ENCODE measurements around the gene GPC3.

Gene GPC3

DNA sequence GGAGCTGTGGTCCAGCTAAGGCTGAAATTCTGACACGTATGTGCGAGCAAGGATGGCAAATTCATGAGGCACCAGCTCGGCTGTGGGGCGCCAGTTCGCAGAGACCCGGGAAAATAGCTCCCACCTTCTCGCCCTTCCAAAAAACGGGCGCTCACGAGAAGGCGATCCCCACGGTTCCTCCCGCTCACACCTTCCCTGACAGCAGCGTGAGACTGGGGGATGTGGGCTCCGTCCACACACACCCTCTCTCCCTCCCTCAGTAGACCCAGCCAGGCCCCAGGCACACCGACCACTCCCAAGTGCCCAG, 584 bp downstream of the GPC3 start:
- H3K36me3 ChIP-seq, result no peaks in the 10 kb centered on the region
- H3K4me2 ChIP-seq, result no peak overlapping the region
- no peak for TF ChIP-seq Cebpa-rat (IDR thresholded peaks at IDR 0.05)
- peaks cover 74% of the 10 kb centered on the region for H3K27me3 ChIP-seq
- no peak overlapping the region for H3K27ac ChIP-seq
- peaks cover 28% of the 10 kb centered on the region for H3K9me3 ChIP-seq
- H4K20me1 ChIP-seq, result peaks cover 11% of the 10 kb centered on the region; the same call in 1 of the 2 replicates
- H3K4me3 ChIP-seq, result no peak overlapping the region
- no peaks in the 10 kb centered on the region for H3K4me1 ChIP-seq
- H3K9ac ChIP-seq, result no peak overlapping the region

DNA sequence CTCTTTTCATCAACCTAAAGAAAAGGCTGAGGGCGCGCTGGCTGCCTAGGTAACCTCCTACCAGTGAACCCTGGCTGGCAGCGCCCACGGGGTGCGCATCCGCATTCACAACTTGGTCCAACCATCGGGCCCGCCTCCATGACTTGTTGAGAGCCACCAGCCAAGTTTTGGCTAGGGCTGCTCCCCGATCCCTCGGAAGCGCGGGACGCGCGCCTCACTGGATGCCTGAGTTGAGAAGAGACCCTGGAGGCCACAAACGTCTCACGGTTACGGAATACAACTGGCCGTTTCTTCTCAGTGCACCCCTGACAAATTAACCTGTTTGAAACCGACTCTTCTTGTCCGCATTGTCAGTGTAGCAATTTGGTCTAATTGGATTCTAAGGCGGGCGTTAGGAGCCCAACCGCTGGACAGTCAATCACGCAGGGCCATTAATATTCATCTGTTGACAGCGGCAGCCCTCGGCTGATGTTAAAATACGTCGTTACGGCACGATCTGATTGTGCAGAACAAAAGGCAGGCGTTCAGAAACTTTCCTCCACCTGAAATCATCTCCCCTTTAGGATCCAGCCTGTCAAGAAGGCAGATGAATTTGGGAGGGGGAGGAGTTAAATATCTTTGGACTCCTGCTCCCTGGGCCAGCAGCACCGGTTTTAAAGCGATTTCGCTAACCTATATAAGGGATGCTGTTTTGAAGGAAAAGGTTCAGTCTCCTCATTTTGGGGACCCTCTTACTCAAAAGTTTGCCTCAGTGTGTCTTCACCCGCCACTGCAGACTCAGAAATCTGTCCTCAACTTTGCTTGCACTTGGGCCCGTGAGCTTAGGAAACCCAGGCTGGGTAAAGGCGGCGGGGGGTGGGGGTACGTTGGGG, 1.2 kb downstream of the GPC3 start:
- H3K9ac ChIP-seq, result no peak overlapping the region
- H4K20me1 ChIP-seq, result peaks cover 5% of the 10 kb centered on the region; the same call in 1 of the 2 replicates
- no peak overlapping the region for H3K27ac ChIP-seq
- H3K27me3 ChIP-seq, result peaks cover 74% of the 10 kb centered on the region
- no peak overlapping the region for H3K4me2 ChIP-seq
- H3K4me3 ChIP-seq, result no peak overlapping the region
- no peak for TF ChIP-seq Cebpa-rat (IDR thresholded peaks at IDR 0.05)
- peaks cover 28% of the 10 kb centered on the region for H3K9me3 ChIP-seq
- H3K36me3 ChIP-seq, result no peaks in the 10 kb centered on the region
- no peaks in the 10 kb centered on the region for H3K4me1 ChIP-seq

DNA sequence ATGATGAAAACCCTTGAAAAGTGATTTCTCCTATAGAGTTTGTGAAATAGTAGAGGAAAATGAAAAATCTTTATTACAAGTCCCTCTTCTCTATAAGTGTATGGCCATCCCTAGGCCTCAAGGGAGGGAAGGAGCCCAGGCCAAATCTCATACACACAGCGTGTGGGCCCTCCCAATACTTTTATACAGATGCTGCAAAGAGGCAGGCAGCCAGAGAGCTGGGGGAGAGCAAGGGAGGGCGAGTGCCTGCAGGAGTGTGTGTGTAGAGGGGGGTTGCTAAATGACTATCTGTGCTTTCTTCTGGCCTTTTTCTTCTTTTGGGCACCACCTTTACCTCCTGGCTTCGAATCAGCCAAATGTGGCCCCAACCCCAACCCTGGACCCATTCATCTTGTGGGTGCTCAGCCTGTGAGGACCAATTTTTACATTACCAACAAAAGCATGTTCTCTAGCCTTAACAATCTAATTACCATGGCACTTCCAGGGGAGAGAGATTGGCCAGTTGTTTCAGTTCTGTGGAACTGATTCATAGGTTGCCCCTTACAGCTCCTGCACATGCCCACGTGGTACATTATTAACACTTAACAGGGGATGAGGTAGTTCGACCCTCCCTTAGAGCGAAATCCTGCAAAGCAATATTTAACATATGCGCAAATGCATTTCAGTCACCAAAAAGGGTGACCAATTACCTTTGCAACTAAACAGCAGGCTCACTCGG, 2.0 kb downstream of the GPC3 start:
- peaks cover 74% of the 10 kb centered on the region for H3K27me3 ChIP-seq
- no peaks in the 10 kb centered on the region for H4K20me1 ChIP-seq
- no peak overlapping the region for H3K4me2 ChIP-seq
- peaks cover 28% of the 10 kb centered on the region for H3K9me3 ChIP-seq
- no peak for TF ChIP-seq Cebpa-rat (IDR thresholded peaks at IDR 0.05)
- no peak overlapping the region for H3K4me3 ChIP-seq
- H3K27ac ChIP-seq, result no peak overlapping the region
- H3K36me3 ChIP-seq, result no peaks in the 10 kb centered on the region
- H3K9ac ChIP-seq, result no peak overlapping the region
- H3K4me1 ChIP-seq, result no peaks in the 10 kb centered on the region

DNA sequence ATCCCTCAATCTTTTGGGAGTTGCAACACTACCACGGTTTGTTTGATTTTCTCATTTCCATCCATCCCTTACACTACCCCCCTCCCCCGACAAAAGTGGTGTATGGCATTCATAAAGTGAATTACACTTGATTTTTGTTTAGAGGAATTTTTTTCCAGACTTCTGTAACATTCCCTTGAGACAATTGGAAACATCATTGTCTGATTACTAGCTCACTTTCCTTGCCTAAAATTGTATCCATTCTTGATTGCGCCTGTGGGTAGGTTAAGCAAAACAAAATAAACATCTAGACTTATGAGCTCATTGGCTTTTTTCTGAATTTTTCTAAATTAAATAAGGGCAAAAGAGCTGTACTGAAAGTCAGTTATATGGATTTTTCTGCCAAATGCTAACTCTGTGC, 3.5 kb downstream of the GPC3 start:
- Histone ChIP-seq H3K4me1 (no peaks in the 10 kb centered on the region), H4K20me1 (no peaks in the 10 kb centered on the region; the same call in 1 of the 2 replicates), H3K27ac (no peak overlapping the region), H3K4me2 (no peak overlapping the region), H3K9ac (no peak overlapping the region), H3K27me3 (peaks cover 73% of the 10 kb centered on the region), H3K36me3 (no peaks in the 10 kb centered on the region), H3K4me3 (no peak overlapping the region), H3K9me3 (peaks cover 28% of the 10 kb centered on the region)
- TF ChIP-seq Cebpa-rat (IDR thresholded peaks at IDR 0.05), result no peak

DNA sequence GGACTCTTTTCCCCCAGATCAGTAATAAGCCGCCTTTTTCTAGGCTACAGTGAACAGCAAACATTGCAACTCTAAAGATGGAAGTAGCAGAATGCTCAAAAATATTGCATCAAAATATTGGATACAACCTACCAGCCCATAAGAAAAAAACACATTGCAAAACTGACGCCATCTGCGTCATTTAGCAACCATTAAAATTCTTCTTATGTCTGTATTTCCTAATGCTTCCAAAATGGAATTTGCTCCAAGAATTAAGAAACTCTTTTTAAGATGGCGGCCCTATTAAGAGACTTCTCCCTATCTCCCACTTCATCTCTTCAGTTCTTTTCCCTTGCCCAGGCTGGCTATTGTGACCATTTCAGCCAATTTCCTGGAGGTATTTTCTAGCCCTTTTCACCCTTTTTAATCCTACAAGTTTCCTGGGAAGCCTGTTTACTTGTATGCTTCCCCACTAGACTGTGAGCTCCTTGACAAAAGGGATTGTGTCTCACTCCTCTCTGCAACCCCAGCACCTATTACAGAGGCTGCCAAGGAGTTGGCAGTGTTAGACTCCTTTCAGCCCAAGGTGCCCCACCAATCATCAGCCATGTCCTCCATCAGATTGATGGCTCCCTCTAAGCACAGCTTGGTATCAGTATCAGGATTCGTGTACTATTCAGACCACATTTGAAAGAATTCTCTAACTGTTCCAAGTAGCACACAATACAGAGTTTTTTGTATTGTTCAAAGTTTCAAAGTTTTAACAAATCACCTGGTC, 4.4 kb downstream of the GPC3 start:
- H3K27ac ChIP-seq, result no peak overlapping the region
- peaks cover 81% of the 10 kb centered on the region for H3K27me3 ChIP-seq
- H3K9ac ChIP-seq, result no peak overlapping the region
- no peak overlapping the region for H3K4me3 ChIP-seq
- TF ChIP-seq Cebpa-rat (IDR thresholded peaks at IDR 0.05), result no peak
- H3K4me1 ChIP-seq, result no peaks in the 10 kb centered on the region
- H4K20me1 ChIP-seq, result no peaks in the 10 kb centered on the region; the same call in 1 of the 2 replicates
- H3K36me3 ChIP-seq, result no peaks in the 10 kb centered on the region
- H3K9me3 ChIP-seq, result peaks cover 26% of the 10 kb centered on the region
- no peak overlapping the region for H3K4me2 ChIP-seq

DNA sequence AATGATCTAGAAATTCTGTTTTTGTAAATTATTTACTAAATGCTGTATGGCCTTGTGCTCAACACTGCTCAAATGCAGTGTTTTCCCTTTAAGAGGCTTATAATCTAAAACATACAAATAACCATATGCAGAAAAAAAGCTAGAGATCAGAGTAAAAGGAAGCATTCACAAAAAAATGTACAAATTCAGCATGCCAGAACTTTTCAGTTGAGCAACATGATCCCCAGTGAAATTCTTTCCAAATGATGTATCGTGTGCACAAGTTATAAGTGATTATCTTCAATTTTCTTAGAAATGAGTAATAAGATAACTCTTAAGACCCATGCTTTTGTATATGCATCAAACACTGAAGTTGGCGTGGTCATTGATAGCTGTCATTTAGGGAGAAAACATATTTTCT, 5.0 kb downstream of the GPC3 start:
- Histone ChIP-seq H3K4me3 (no peak overlapping the region), H3K4me1 (no peaks in the 10 kb centered on the region), H3K9me3 (peaks cover 22% of the 10 kb centered on the region), H3K9ac (no peak overlapping the region), H3K27me3 (peaks cover 87% of the 10 kb centered on the region), H3K4me2 (no peak overlapping the region), H3K27ac (no peak overlapping the region), H3K36me3 (no peaks in the 10 kb centered on the region), H4K20me1 (no peaks in the 10 kb centered on the region; the same call in 1 of the 2 replicates)
- TF ChIP-seq Cebpa-rat (IDR thresholded peaks at IDR 0.05), result no peak

DNA sequence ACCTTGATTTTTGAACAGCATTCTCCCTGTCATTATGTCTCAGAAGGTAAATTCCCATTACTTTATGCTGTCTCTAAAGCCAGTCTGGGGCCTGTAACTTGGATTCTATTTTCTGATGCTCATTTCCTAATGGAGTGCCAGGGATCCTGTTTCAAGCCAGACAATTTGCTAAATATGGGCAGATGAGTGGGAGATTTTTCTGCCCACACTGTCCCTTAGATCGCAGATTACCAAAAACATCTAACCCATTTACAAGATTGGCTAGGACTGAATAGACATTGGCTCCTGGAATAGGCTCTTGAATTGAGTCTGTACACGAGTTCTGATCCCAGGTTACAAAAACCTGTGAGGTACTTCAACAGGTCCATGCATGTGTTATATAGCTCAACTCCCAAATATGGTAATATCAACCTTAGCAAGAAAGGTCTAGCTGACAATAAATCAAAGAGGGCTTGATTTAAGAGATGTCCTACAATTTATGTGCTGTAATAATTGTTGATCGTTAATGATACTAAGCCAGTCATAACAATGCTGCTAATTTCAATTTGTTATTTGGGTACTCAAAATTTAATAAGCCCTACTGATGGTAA, 5.7 kb downstream of the GPC3 start:
- Histone ChIP-seq H3K9me3 (peaks cover 15% of the 10 kb centered on the region), H3K4me2 (no peak overlapping the region), H4K20me1 (no peaks in the 10 kb centered on the region; the same call in 1 of the 2 replicates), H3K27me3 (peaks cover 94% of the 10 kb centered on the region), H3K27ac (no peak overlapping the region), H3K4me1 (no peaks in the 10 kb centered on the region), H3K9ac (no peak overlapping the region), H3K36me3 (no peaks in the 10 kb centered on the region), H3K4me3 (no peak overlapping the region)
- TF ChIP-seq Cebpa-rat (IDR thresholded peaks at IDR 0.05), result no peak

DNA sequence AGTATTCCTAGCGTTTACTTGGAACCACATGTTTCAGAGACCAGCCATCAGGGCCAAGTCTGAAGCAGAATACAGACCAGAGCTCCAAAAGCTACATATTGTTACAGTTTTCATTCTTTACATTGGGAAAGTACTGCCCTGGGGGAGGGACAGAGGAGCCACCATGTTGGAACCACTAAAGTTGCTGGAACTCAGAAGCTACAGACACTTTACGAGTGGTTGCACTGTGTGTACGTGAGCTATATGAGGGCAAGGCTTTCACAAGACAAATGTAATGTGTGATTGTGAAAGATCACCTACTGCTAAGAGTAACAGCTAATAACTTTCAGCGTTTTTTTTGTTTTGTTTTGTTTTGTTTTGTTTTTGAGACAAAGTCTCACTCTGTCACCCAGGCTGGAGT, 11.7 kb downstream of the GPC3 start:
- H3K4me3 ChIP-seq, result no peak overlapping the region
- no peaks in the 10 kb centered on the region for H3K9me3 ChIP-seq
- H3K27me3 ChIP-seq, result peaks cover 96% of the 10 kb centered on the region
- no peaks in the 10 kb centered on the region; the same call in 1 of the 2 replicates for H4K20me1 ChIP-seq
- no peaks in the 10 kb centered on the region for H3K36me3 ChIP-seq
- no peak for TF ChIP-seq Cebpa-rat (IDR thresholded peaks at IDR 0.05)
- no peaks in the 10 kb centered on the region for H3K4me1 ChIP-seq
- no peak overlapping the region for H3K9ac ChIP-seq
- H3K4me2 ChIP-seq, result no peak overlapping the region
- H3K27ac ChIP-seq, result no peak overlapping the region

DNA sequence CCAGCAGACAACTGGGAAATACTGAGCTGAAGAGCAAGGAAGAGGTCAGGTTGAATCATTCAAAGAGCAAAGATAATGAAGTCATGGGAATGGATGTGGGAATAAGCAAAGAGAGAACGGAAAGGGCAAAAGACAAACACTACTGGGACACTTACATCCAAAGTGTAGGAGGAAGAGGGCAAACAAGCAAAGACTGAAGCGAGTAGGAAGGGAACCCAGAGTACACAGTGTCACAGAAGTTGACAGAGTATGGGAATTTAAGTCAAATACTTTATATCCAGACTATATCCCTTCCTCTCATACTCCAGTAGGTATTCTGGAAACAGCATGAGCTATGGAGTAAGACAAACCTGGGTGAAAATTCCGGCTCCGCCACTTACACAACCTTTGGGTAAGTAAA, 12.5 kb downstream of the GPC3 start:
- Histone ChIP-seq H3K4me3 (no peak overlapping the region), H3K9me3 (no peaks in the 10 kb centered on the region), H3K27ac (no peak overlapping the region), H4K20me1 (no peaks in the 10 kb centered on the region; the same call in 1 of the 2 replicates), H3K27me3 (peaks cover 99% of the 10 kb centered on the region), H3K4me1 (no peaks in the 10 kb centered on the region), H3K4me2 (no peak overlapping the region), H3K9ac (no peak overlapping the region), H3K36me3 (no peaks in the 10 kb centered on the region)
- TF ChIP-seq Cebpa-rat (IDR thresholded peaks at IDR 0.05), result no peak

All from BLaER1 (cell line).